ENCODE data around the gene TAF1B. TPM values are rescaled to one million over a fixed set of nuclear protein-coding genes. Genes with fewer than 3 reads are reported as not detected.

Gene TAF1B
- total RNA-seq, 1 donor = 4.8 TPM

DNA sequence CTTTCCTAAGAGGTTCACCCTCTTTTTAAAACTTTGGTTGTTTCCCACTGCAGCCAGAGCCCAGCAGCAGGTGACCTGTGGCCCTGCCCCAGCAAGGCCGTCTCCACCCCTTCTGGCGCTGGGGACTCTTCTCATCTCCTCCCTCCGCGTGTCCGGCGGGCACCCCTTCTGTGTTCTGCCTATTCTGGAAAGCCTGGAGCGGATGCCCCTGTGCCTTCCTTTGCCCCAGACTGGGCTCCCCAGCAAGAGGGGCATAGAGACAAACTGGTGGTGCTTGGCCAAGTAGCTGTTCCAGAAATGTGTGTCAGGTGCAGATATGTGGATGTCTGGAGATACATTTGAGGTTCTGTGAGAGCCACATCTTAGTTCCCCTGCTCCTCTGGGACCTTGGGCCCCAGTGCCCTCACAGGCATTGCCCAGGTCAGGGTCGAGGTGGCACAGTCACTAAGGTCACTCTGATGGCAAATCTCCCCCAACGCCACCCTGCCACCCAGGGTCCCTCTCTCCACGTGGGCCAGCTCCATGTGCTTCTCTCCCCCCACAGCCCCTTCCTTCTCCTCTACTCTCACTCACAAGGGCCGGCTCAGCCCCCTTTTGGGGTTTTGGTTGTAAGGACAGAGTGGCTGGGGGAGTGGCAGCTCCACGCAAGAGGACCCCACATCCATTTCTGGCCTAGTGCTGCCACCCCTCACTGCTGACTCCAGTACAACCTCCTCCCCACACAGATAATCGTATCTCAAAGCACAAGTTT lies 35.5 kb upstream of the TAF1B start:
- no peak for DNase-seq (ENCODE audit: low read depth in 2 of 3, low spot score in 2 of 3)

DNA sequence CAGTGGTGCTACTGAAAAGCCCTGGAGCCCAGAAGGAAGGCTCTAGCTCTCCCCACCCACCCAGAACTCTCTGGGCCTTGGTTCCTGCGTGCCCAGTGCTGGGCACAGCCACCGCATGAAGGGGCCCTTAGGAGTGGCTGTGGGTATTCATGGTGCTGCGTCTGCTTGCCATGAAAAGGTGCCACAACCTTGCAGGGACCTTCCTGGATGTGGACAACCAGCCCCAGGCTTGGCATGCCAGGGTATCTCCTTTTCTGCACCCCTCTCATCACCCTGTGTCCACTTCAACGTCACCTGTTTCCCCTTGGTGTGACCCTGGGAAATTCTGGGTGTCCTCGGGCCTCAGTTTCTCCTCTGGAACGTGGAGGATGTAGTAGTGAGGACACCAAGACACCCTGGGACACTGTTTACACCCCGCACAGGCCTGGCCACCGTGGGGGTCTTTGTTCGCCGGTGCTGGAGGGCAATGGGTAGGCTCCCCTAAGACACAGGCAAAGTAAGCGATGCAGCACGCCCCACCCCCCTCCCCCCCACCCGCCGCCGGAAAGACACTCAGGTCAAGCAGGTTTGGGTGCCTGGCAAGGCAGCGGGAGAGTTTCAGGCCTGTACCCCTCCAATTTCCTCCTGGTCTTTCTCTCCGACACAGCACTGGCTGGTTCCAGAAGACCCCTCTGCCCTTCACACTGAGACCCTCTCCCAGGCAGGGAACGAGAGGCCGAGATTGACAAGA lies 34.8 kb upstream of the TAF1B start:
- no peak for DNase-seq (ENCODE audit: low read depth in 2 of 3, low spot score in 2 of 3)

DNA sequence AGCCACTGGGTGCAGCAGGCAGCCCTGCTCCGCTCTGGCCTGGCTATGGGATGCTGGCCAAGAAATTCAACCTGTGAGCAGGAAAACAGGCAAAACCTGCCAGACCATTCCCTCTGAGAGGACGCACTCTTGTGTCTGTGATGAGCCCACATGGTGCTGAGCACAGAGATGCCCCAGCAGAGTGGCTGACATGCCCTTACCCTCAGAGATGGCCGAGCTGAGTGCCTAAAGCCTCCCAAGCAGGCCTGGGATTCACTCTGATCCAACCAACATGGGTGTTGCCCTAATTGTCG lies 34.3 kb upstream of the TAF1B start:
- DNase-seq (ENCODE audit: low read depth in 2 of 3, low spot score in 2 of 3) = no peak

DNA sequence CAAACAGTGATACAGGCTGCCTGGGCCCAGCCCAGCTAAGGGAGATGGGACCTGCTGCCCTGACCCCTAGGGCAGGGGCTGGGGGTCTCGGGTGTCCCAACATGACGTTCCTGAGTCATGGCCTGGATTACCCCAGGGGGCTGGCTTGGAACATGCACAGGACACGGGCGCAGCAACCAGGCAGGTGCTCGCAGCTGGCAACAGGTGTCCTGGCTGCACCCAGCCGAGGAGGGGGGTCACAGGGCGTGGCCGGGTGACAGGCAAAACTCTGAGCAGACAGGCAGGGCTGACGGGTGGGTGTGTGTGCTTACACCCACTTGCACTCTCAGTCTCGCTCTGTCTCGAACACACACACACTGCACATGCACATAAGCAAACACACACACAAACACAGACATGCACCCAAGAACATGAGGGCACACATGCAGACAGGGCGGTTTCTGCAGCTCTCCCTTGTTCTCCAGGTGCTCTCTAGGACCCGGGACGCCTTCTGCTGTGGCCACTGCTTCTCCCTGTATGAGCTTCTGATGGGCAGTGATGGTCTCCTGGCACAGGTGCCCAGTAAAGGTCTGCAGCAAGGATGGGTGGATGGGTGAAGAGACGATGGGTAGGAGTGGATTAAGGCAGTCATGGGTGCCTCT lies 33.7 kb upstream of the TAF1B start:
- no peak for DNase-seq (ENCODE audit: low read depth in 2 of 3, low spot score in 2 of 3)

DNA sequence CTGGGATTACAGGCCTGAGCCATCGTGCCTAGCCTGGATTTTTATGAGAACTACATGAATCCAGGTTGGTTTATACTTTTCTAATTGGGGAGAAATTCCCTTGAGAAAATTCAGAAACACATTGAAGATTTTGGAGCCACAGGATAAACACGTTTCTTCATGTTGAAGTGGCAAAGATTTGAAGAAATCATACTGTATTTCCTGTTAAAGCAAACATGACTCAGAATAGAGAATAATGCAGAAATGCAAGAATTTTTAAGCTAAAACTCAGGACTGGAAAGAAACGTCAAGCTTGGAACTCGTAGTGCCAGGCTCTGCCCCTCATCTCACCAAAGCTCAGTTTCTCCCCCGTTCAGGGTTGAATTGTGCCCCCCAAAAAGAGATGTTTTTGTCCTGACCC lies 32.1 kb upstream of the TAF1B start:
- DNase-seq (ENCODE audit: low read depth in 2 of 3, low spot score in 2 of 3) = no peak

DNA sequence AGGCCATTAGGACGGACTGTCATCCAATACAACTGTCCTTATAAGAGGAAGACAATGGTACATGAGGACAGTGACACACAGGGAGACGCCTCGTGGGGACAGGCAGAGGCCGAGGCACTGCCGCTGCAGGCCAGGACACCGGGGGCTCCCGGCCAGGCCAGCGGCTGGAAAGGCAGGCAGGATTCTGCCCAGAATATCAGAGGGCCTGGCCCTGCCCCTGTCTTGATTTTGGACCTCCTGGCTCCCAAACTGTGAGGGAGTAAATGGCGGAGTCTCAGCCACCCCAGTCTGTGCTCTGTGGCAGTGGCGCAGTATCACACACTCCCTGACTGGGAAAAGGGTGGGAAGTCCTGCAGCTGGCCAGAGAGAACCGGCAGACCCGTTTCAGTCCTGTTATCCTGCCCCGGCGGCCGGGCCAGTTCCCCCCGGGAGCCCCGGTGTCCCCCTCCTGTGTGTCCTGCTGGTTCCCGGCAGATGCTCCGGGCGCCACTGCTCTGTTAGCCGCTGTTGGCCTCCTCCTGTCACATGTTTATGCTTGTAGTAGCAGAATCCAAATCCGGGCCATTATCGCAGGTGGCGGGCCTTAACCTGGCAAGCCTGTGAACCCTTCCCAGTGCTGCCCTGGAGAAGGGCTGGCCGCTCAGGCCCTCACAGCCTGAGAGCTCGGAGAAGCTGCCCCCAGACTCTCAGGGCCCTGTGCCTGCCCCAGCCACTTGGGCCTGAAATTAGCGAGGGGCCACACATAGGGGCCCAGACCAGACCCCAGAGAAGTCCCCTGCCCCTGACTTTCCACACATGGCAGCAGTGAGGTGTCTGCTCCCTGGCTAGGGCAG lies 31.4 kb upstream of the TAF1B start:
- DNase-seq (ENCODE audit: low read depth in 2 of 3, low spot score in 2 of 3) = no peak

DNA sequence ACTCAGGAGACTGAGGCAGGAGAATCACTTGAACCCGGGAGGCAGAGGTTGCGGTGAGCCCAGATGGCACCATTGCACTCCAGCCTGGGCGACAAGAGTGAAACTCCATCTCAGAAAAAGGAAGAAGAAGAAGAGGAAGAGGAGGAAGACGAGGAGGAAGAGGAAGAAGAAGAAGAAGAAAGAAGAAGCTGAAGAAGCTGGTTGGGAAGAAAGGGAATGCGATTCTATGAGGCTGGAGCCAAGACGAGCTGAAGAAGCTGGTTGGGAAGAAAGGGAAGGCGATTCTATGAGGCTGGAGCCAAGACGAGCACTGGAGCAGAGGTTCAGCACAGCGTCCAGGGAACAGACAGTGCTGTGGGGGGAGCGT lies 30.3 kb upstream of the TAF1B start:
- DNase-seq (ENCODE audit: low read depth in 2 of 3, low spot score in 2 of 3) = no peak

DNA sequence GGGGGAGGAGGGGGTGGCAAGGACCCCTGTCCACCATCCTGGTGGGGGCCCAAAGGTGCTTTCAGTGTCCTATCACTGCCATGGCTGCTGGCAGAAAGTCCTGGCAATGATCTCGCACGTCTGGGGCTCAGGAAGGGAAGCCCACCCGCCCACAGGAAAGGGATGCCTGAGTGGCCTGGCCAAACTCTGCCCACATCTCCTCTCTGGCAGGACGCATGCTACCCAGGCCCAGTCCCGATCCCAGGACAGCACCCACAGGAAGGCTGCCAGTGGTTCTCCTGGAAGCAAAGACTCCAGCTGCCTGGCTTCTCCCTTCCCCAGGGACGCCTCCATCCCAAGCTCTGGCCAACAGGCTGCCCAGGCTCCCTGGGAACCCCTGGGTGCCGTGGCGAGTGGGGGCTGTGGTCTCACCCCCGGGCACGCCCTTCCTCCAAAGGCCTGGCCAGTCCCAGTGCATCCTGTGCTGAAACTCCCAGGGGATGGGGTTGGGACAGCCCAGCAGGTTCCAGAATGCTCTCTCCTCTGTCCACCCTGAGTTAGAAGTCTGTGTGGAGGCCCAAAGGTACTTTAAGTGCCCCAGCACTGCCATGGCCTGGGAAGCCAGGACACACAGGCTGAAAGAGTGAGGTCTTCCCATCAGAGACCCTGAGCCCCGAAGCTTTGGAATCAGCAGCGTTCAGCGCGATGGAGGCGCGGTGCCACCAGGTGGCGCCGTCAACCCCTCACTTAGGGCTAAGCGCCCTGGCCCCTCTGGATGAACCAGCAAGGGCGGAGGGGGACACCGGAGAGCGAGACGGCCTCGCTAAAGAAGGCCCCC lies 29.8 kb upstream of the TAF1B start:
- DNase-seq (ENCODE audit: low read depth in 2 of 3, low spot score in 2 of 3) = peak; percentile 34 to 78 (median 59)

DNA sequence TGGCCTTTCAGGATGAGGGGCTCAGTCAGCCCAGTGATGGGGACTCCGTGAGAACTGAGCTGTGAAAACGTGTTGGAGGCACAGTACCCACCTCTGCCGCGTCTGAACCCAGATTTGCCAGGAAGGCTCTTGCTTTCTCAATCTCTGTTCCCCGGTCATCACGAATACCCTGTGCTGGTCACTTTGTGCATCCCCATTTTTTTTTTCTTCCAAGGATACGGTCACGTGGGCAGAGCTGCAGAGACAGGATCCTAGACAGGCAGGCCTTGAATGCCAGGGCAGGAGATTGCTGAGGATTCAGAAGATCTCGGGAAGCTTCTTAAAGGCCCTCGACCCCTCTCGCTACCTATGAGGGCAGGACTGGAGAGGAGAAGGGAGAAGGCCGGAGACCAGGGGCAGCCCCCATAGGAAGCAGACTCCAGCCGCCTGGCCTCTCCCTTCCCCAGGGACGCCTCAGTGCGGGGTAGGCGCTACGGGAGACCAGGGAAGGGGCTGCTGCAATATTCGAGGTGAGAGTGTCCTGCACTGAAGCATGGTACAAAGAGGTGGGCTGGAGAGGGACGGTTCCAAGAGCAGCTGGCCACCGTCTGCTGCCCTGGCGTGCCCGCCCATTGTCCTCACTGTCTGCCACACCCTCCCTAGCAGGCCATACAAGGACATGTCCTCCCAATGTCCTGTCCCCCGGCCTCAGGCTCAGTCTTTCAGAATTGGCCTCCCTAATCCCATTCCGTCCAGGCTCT lies 29.0 kb upstream of the TAF1B start:
- DNase-seq (ENCODE audit: low read depth in 2 of 3, low spot score in 2 of 3) = no peak

DNA sequence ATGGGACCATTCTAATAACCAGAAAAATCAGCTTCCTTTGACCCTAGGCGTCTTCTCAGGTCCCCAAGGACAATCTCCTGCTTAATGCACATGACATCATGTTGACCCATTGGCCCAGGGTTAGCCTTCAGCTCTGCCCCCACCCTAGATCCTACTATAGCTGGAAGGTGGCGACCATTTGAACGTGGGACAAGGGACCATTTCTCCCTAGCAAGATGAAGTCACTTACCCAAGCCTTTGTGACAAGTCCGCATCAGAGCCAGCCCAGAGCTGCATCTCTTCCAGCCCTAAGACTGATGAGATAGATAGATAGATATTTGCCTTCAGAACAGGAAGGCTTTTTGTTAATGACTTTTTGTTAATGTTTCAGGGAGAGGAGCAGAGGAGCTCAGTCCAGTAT lies 28.2 kb upstream of the TAF1B start:
- no peak for DNase-seq (ENCODE audit: low read depth in 2 of 3, low spot score in 2 of 3)

DNA sequence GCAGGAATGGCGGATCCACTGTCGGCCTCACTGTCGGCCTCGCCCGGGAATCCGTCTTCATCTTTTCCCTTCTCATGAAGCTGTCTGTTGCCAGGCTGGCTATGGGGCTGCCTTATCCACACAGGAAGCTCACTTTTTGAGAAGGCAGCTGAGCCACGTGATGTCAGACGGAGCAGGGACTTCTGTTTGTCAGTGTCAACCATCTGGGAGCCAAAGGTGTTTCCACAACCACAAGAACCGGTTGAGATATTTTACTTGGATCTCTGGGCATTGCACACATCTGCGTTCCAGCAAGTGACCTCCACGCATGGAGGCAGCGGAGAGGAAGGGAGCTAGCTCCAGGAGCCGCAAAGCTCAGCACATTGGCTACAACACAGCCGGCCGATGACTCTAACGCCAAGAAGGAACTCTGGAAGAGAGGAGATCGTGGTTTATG lies 27.4 kb upstream of the TAF1B start:
- DNase-seq (ENCODE audit: low read depth in 2 of 3, low spot score in 2 of 3) = no peak

DNA sequence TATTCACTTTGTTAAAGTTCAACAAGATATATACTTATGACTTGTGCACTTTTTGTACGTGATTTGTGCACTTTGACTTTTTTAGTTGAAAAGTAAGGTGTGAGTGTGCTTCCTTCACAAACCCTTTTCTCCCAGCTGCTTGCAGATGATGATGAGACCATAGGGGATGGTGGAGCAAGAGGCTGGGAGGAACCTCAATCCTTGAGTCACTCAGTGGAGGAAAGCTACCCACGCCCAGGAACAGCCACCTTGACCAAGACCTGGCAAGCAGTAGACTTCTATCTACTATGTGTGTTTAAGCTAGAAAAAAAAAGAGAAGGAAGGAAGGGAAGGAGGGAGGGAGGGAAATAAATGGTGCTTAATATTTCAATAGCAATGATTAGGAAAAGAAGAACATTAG lies 25.2 kb upstream of the TAF1B start:
- DNase-seq (ENCODE audit: low read depth in 2 of 3, low spot score in 2 of 3) = no peak

DNA sequence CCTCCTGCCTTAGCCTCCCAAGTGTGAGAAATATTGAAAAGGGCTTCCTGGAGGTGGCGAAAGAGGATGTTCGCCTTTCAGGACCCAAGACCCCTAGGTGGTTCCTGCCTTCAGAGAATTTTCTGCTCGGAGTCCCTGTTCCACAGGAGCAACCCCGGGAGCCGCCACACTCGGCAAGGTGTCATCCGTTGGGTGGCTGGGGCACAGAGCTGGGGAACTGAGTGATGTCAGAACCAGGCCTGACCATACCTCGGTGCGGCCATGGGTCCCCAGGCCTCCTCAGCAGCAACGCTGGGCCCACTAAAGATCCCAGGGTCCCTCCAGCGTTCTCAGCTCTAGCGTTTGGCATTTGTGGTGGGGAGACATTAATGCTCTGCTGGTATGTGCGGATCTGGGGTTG lies 23.7 kb upstream of the TAF1B start:
- DNase-seq (ENCODE audit: low read depth in 2 of 3, low spot score in 2 of 3) = no peak

DNA sequence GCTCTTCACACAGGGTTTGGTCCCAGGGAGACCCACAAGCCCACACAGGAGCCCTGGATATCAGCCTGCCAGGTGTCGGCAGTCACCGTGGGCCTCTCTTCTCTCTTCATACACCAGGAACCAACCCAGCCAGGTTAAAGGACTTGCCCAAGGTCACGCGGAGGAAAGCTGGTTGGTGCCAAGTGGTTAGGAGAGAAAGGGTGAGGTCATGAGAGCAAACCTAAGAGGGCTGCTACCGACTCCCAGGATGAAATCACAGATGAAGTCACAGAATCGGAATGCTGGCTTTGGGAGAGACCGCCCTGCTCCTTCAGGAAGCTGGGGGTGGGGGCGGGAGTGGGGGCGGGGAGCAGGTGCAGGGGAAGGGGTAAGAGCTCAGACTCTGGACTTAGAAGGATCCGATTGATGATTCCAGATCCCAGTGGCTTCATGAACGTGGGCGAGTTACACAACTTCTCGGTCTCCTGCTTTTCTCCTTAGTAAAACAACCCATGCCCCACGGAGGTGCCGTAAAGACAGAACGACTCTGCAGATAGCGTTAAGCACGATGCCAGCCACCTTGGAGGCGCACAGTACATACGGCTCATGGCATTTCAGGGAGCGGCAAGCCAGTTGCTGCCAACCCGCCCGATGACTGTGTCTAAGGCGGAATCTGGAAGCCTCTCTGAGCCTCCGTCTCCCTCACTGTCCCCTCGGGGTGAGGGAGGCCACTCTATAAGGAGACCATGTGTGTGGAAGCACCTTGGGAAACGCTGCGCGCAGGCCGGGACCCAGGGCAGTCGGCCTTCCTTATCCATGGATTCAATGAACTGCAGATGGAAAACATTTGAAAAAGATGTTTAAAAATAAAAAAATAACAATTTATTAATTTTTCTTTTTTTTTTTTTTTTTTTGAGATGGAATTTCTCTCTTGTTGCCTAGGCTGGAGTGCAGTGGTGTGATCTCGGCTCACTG lies 23.0 kb upstream of the TAF1B start:
- no peak for DNase-seq (ENCODE audit: low read depth in 2 of 3, low spot score in 2 of 3)

DNA sequence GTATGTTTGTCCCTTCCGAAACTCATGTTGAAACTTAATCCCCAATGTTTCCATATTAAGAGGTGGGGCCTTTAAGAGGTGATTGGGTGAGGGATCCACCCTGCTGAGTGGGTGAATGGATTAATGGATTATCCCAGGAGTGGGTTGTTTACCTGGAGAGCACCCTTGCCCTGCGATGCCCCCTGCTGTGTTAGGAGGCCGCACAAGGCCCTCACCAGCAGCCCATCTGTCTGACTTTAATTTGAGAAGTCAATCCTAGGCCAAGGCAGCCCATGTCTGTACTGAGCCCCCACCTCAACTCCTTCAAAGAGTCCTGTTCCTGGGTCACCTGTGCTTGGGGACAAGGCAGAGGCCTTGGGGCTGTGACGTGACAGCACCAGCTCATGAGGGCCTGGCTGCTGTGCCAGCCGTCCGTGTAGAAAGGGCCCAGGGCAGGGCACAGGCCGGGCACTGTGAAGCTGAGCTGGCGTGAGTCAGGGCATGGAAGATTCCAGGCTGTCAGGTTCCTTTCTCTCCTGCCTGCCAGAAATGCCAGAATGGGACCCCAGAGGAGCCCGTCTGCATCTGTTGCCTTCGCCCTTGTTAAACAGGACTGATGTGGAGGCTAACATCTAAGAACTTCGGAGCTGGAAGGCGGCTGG lies 21.3 kb upstream of the TAF1B start:
- no peak for DNase-seq (ENCODE audit: low read depth in 2 of 3, low spot score in 2 of 3)

DNA sequence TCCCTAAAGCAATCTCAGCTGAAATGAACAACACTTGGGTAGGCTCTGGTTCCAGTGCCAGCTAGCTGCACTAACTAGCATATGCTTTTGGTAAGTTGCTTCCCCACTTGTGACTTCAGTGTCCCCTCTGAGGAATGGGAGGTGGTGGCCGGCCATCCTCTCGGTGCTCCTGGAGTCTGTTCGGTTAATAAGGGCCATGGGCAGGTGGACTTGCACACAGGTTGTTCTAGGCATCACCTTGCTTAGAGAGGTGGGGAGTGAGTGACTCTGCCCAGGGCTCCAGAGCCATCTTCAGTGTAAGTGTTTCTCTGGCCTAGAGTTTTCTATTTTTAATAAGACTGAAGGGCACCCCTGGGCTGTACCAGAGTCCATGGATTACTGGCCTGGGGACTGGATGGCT lies 18.8 kb upstream of the TAF1B start:
- DNase-seq (ENCODE audit: low read depth in 2 of 3, low spot score in 2 of 3) = no peak

DNA sequence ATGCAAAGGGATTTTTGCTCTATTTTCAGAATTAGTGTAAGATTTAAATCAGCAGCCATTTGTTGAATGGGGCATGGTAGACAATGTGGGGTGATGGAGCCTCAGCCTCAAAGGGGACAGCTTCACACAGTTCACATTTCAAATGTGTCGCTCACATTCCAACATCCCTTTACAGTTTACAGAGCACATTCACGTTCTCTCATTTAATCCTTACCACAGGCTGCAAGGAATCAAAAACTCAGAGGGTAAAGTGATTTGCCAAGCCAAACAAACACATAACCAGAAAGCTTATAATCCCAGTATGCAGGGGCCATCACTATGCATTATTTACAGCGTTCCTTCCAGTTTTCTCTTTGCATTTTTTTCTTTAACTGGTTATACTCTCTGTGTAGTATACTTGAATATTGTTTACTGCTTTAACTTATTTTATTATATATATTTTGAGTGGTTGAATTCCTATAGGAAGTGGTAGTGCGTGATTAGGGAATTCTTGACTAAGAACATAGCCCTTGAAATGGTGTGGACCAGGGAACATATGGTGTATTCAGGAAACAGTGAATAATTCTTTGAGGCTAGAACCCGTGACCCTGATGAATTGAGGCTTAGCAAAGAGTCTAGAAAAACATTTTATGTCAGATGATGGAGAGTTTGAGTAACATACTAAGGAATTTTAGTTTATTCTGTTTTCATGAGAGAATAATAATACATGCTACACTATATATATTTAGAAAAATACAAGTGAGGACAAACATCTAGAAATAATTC lies 18.1 kb upstream of the TAF1B start:
- no peak for DNase-seq (ENCODE audit: low read depth in 2 of 3, low spot score in 2 of 3)

Measured in hematopoietic multipotent progenitor cell (in vitro differentiated cells).